SU-DHL-6 (cell line): Measurements from ENCODE around the gene KRIT1.
A peak's percentile ranks its signal among the peaks of the same experiment; 100 is the strongest.
"Not testable (repeated sequence)": the region's sequence is repeated elsewhere in the genome, so short reads cannot be mapped to it uniquely, and the experiment has no call there.

ENCODE experiments used
- H2AFZ ChIP-seq: fragments of 200-600 bp; sonication (generic); 2 replicates; pipeline ENCODE4 v1.6.1; 2014; ENCODE audit warnings: low read depth, mild to moderate bottlenecking, moderate library complexity, mixed read lengths, antibody characterized with exemption, low read length; ENCODE audit not compliant: severe bottlenecking
- H3F3A ChIP-seq: fragments of 200-600 bp; shearing (Covaris generic); 2 replicates; pipeline ENCODE4 v1.6.0; 2016; ENCODE audit warnings: antibody characterized with exemption, mild to moderate bottlenecking; ENCODE audit not compliant: insufficient read depth
- H3K27ac ChIP-seq: fragments of 200-600 bp; sonication (generic); 2 replicates; pipeline ENCODE4 v1.5.1; 2016; ENCODE audit warnings: low read depth, mild to moderate bottlenecking, low read length, moderate library complexity, mixed read lengths
- H3K27me3 ChIP-seq: fragments of 200-600 bp; sonication (generic), shearing (Covaris generic); 2 replicates; pipeline ENCODE4 v1.6.0; 2014; ENCODE audit warnings: mild to moderate bottlenecking, low read length
- H3K36me3 ChIP-seq: fragments of 200-600 bp; sonication (generic); 2 replicates; pipeline ENCODE4 v1.6.1; 2014; ENCODE audit warnings: mild to moderate bottlenecking, low read length, mixed read lengths
- H3K4me2 ChIP-seq: fragments of 300-600, 200-600 bp; shearing (Covaris generic), sonication (generic); 2 replicates; pipeline ENCODE4 v1.6.0; 2014; ENCODE audit warnings: low read length, low read depth, mild to moderate bottlenecking; ENCODE audit not compliant: poor library complexity, severe bottlenecking
- H3K4me3 ChIP-seq: fragments of 200-600 bp; sonication (generic); 2 replicates; pipeline ENCODE4 v1.5.1; 2014; ENCODE audit warnings: antibody characterized with exemption, low read length, mild to moderate bottlenecking, mixed read lengths; ENCODE audit not compliant: insufficient read depth, poor library complexity, severe bottlenecking
- H3K79me2 ChIP-seq: fragments of 200-600 bp; sonication (generic); 2 replicates; pipeline ENCODE4 v1.6.1; 2014; ENCODE audit warnings: mild to moderate bottlenecking, low read length, moderate library complexity; ENCODE audit not compliant: insufficient read depth
- H3K9ac ChIP-seq: fragments of 200-600 bp; sonication (generic); 2 replicates; pipeline ENCODE4 v1.7.0; 2014; ENCODE audit warnings: mild to moderate bottlenecking, low read length
- H3K9me2 ChIP-seq: fragments of 200-600 bp; sonication (generic); replicated peaks from 2 replicates; pipeline ENCODE4 v1.6.1; 2014; ENCODE audit warnings: low read length; ENCODE audit not compliant: insufficient read depth
- H3K9me3 ChIP-seq: fragments of 200-600 bp; sonication (generic); 2 replicates; pipeline ENCODE4 v1.6.1; 2014; ENCODE audit warnings: low read length, mixed read lengths; ENCODE audit not compliant: insufficient read depth
- H4K20me1 ChIP-seq: fragments of 200-600 bp; sonication (generic); 2 replicates; pipeline ENCODE4 v1.6.1; 2014; ENCODE audit warnings: low read depth, mild to moderate bottlenecking, antibody characterized with exemption, low read length, moderate library complexity, mixed read lengths
- CTCF ChIP-seq: fragments of 200-600 bp; sonication (generic); IDR thresholded peaks from one replicate; pipeline ENCODE4 v1.5.1; 2017; ENCODE audit warnings: antibody characterized with exemption, mild to moderate bottlenecking, low read length, moderate library complexity; ENCODE audit not compliant: insufficient read depth, poor library complexity, severe bottlenecking
- EZH2phosphoT487 ChIP-seq: fragments of 200-600 bp; sonication (generic), shearing (Covaris generic); conservative IDR thresholded peaks from 2 replicates; pipeline ENCODE4 v1.6.1; 2018; ENCODE audit warnings: mild to moderate bottlenecking, antibody characterized with exemption, low read length, moderate library complexity, mixed read lengths

Gene KRIT1

GRCh38 chr7:92200791-92201190, 44.9 kb downstream of the KRIT1 start:
- Histone ChIP-seq H4K20me1 (no peaks in the 10 kb centered on the region), H3K9me3 (no peaks in the 10 kb centered on the region), H3K27me3 (no peaks in the 10 kb centered on the region), H3K79me2 (no peaks in the 10 kb centered on the region), H3K4me3 (no peak overlapping the region), H3K9ac (no peak overlapping the region), H3K36me3 (peaks cover 41% of the 10 kb centered on the region), H3F3A (no peaks in the 10 kb centered on the region), H3K9me2 (no peaks in the 10 kb centered on the region), H3K4me2 (no peak overlapping the region), H3K27ac (no peak overlapping the region), H2AFZ (no peak overlapping the region)
- no peak for TF ChIP-seq EZH2phosphoT487

DNA sequence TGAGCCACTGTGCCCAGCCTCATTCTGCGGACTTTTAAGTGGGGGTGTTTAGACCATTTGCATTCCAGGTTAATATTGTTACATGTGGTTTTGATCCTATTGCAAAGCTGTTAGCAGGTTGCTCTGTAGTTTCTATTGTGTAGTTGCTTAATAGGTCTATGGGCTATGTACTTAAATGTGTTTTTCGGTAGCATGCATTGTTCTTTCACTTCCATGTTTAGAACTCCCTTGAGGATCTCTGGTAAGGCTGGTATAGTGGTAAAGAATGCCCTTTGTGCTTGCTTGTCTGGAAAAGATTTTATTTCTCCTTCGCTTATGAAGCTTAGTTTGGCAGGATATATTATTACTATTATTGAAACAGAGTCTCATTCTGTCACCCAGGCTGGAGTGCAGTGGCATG, 53.4 kb downstream of the KRIT1 start:
- no peak overlapping the region for H3K9ac ChIP-seq
- H3F3A ChIP-seq, result no peaks in the 10 kb centered on the region
- no peaks in the 10 kb centered on the region for H3K27me3 ChIP-seq
- TF ChIP-seq EZH2phosphoT487, result no peak
- no peak overlapping the region for H2AFZ ChIP-seq
- no peaks in the 10 kb centered on the region for H3K9me2 ChIP-seq
- no peaks in the 10 kb centered on the region for H3K79me2 ChIP-seq
- no peak overlapping the region for H3K4me3 ChIP-seq
- H3K9me3 ChIP-seq, result peaks cover 5% of the 10 kb centered on the region; the same call in 1 of the 2 replicates
- H3K27ac ChIP-seq, result no peak overlapping the region
- H3K4me2 ChIP-seq, result no peak overlapping the region
- peaks cover 13% of the 10 kb centered on the region for H3K36me3 ChIP-seq
- H4K20me1 ChIP-seq, result no peaks in the 10 kb centered on the region

- not testable (repeated sequence) for H3F3A ChIP-seq, H3K9me3 ChIP-seq, H3K9ac ChIP-seq, H3K4me2 ChIP-seq, H3K9me2 ChIP-seq, H3K27ac ChIP-seq, H3K79me2 ChIP-seq, H2AFZ ChIP-seq, H3K27me3 ChIP-seq, H4K20me1 ChIP-seq, H3K36me3 ChIP-seq, H3K4me3 ChIP-seq
Observed at GRCh38 chr7:92189246-92189645, 56.5 kb downstream of the KRIT1 start.

GRCh38 chr7:92184294-92184693, 61.4 kb downstream of the KRIT1 start:
- not testable (repeated sequence) for H3K27me3 ChIP-seq, H3K9me3 ChIP-seq, H2AFZ ChIP-seq, H3K4me3 ChIP-seq, H3K9ac ChIP-seq, H4K20me1 ChIP-seq, H3K27ac ChIP-seq, H3K4me2 ChIP-seq, H3K79me2 ChIP-seq, H3K36me3 ChIP-seq, H3K9me2 ChIP-seq
- peaks cover 15% of the 10 kb centered on the region for H3F3A ChIP-seq

GRCh38 chr7:92178928-92179924, 66.5 kb downstream of the KRIT1 start, which contains the start of gene LRRD1:
LRRD1 (minus strand) TSS chr7:92179142; CDS start chr7:92165202, 13,940 bp downstream.
- H3K27ac ChIP-seq, result no peak within 1 kb of the TSS
- H4K20me1 ChIP-seq, result peaks cover 4% of the 10 kb centered on the region; the same call in 1 of the 2 replicates
- H2AFZ ChIP-seq, result peak within 1 kb of the TSS; percentile 70
- peaks cover 15% of the 10 kb centered on the region for H3F3A ChIP-seq
- no peak for TF ChIP-seq EZH2phosphoT487
- TF ChIP-seq CTCF, result peak; percentile 99
- H3K4me3 ChIP-seq, result no peak within 1 kb of the TSS
- H3K79me2 ChIP-seq, result no peaks in the 10 kb centered on the region
- H3K27me3 ChIP-seq, result no peaks in the 10 kb centered on the region
- H3K9me3 ChIP-seq, result no peaks in the 10 kb centered on the region
- H3K9ac ChIP-seq, result no peak within 1 kb of the TSS
- H3K36me3 ChIP-seq, result no peaks in the 10 kb centered on the region
- no peaks in the 10 kb centered on the region for H3K9me2 ChIP-seq
- H3K4me2 ChIP-seq, result peak within 1 kb of the TSS; percentile 47
